D721Med (cell line): Measurements from ENCODE around the gene BCR.

Source experiments
- DNase-seq: peaks from one replicate; pipeline ENCODE4 v3.0.0; 2011; ENCODE audit warnings: low spot score; ENCODE audit not compliant: insufficient read length
- FAIRE-seq: peaks from 2 replicates; lab custom pipeline; 2011; peaks lifted over from hg19 to GRCh38; lab: Jason Lieb, UNC
- TF ChIP-seq, protein P1 (sequence below): IDR thresholded peaks from 2 replicates; pipeline ENCODE4 v1.5.1; 2012; ENCODE audit warnings: mild to moderate bottlenecking, control low read depth; ENCODE audit not compliant: insufficient read depth; ENCODE audit errors: missing control alignments

BCR gene

DNA sequence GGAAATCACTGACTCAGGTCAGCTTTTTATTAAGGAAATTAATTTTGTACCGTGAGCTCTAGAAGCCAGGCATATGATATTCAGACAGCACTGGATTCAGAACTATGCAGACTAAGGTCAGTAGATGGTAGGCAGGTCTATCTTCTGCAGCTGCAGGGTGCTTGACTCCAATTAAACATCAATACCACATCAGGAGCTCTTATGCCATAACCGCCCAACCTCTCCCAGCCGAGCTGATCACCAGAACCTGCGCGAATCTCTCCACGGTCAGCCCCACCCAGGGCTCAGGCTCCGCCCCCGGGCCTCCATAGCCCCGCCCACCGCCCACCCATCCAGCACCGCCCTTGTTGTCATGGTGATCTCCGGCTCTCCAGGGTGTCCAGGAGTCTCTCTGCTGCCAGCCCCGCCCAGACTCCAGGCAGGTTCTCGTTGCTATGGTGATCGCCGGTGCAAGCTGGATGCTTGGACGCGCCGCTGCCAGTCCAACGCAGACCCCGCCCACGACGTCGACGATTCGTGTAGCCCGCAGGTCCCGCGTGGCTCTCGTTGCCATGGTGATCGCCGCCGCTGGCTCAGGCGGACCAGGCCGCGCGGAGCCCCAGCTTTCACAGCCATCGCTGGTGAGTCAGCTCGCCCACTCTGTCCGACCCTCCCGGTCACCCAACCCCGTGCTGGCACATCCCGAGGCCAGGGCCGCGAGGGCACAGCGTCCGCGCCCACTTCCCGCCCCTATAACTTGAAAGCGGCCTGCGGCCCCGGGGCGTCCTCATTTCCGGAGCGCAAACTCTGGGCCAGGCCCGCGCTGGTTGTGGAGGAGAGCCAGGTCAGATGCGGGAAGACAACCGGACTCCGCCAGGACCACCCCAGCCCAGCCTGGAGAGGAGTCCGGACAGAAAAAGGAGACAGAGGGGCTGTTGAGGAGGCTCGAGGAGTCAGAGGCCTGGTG lies 35.1 kb upstream of the BCR start, which contains the start of gene RAB36:
Gene RAB36 (plus strand): TSS at position 546 of the 946 bp plus-strand sequence. CDS start 1,140 bp downstream, outside the sequence.
- TF ChIP-seq, protein P1, sequence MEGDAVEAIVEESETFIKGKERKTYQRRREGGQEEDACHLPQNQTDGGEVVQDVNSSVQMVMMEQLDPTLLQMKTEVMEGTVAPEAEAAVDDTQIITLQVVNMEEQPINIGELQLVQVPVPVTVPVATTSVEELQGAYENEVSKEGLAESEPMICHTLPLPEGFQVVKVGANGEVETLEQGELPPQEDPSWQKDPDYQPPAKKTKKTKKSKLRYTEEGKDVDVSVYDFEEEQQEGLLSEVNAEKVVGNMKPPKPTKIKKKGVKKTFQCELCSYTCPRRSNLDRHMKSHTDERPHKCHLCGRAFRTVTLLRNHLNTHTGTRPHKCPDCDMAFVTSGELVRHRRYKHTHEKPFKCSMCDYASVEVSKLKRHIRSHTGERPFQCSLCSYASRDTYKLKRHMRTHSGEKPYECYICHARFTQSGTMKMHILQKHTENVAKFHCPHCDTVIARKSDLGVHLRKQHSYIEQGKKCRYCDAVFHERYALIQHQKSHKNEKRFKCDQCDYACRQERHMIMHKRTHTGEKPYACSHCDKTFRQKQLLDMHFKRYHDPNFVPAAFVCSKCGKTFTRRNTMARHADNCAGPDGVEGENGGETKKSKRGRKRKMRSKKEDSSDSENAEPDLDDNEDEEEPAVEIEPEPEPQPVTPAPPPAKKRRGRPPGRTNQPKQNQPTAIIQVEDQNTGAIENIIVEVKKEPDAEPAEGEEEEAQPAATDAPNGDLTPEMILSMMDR = no peak
- DNase-seq = peak; percentile 85
- FAIRE-seq = no peak

DNA sequence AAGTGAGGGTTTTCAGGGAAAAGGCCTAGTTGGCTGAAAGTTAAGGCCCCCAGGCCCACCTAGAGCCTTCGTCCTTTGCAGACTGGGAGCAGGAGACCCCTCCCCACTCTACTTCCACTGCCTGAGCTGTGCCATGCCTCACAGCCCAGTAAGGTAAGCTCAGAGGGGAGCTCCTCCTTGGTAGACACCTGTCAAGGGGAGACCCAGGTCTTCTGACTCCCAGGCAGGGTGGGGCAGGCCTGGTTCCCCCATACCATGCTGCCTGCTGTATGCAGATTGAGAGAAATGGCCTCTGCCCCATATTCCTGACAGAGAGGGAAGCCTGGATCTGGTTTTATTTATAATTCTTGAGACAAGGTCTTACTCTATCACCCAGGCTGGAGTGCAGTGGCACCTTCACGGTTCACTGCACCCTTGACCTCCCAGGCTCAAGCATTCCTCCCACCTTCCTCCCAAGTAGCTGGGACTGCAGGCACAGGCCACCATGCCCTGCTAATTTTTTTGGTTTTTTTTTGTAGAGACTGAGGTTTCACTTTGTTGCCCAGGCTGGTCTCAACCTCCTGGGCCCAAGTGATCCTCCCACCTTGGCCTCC lies 34.3 kb upstream of the BCR start:
- TF ChIP-seq, protein P1 = no peak
- DNase-seq (no peak), FAIRE-seq (no peak)

DNA sequence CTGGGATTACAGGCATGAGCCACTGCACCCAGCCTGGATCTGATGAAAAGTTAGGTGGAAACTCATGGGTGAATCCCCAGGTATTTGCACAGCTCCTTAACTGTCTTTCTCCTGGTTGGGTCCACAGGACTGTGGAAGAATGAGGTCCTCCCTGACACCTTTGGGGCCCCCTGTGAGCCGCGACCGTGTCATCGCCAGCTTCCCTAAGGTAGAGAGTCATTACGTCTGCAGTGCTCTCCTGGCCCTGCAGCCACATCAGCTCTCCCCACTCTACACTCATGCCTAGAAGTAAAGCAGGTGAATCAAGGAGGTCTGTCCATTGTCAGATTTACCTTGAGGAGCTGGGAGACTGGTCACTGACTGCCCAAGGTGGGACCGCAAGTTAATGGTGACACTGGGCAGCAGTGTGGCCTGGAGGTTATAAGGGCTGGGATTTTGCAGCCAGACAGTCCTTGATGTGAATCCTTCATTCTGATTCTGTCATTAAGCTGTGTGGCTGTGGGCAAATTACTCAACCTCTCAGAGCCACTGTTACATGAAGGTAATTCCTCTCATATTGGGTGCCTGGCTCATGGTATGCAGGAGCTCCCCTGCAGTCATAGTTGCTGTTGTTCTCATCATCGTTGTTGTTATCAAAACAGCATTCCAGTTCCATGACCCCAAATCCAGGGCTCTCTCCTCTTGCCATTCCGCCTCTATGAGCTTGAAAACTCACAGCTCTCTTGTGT lies 33.7 kb upstream of the BCR start:
- DNase-seq = no peak
- TF ChIP-seq, protein P1 = no peak
- FAIRE-seq = no peak

DNA sequence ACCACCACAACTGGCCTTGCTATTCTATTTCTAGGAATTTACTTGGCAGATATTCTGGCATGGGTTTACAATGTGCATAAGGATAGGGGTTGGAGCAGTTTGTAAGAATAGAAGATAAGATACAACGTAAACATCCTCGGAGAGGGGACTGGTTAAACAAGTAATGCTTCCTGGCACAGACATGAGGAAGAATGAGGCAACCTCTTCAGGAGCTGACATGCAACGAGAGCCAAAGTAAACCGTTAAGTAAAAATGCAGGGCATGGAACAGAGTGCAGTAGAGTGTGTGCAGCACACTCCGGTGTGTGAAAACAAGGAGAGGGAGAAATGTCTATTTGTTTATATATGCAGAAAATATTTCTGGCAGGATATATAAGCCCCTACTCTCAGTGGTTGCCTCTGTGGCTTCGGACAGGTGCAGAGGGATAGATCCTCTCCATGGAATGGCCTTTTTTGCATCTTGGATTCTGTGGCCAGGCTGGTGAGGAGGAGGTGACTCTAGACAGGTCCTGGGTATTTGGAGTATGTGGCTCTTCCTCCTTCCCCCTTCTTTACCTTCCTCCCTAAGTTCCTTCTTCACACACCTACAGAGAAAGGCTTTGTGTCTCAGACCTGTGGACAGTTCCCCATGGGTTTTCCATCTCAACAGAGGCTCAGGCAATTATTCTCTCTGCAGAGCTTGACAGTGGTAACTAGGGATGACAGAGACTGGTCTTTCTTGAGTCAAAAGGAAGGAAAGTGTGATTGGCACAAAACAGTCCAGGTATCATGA lies 32.5 kb upstream of the BCR start:
- DNase-seq (no peak), FAIRE-seq (no peak)
- TF ChIP-seq, protein P1 = no peak

DNA sequence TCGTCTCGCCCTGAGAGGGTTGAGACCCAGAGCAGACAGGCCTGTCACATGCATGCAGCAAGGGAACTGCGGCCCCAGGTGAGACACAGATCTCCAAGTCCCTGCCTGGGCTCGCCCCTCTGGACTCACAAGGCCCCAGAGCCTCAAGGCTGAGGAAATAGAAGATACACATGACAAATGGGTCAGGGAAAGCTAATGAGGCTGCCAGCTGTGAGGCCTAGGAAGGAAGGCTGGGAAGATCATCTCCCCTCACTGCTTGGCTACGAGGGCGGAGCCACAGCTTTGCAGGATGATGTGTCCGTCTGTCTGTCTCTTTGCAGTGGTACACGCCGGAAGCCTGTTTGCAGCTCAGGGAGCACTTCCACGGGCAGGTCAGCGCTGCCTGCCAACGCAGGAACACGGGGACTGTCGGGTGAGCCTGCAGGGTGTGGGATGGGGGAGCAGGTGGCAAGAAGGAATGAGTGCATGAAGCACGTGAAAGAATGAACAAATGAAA lies 30.5 kb upstream of the BCR start:
- DNase-seq (no peak), FAIRE-seq (no peak)
- TF ChIP-seq, protein P1 = no peak

DNA sequence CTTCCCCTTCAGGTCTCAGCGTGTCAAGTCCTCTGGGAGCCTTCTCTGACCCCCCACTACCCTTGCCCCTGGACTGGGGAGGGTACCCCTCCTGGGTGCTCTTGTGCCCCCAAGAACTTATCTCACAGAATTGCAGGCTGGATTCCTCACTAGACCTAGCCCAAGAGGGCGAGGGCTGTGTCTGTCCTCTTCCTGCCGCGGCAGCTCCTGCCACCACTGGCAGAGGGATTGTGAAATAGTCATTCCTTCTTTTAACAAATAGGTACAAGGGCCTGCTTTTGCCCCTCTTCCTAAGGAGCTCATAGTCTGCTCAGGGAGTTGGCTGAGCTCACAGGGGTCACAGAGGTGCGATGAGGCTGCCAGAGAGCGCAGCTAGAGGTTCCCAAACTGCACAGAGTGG lies 29.5 kb upstream of the BCR start:
- FAIRE-seq = no peak
- TF ChIP-seq, protein P1 = no peak

More for the DNA sequence above, 29.5 kb upstream of the BCR start:
- DNase-seq = no peak
